Measurements from ENCODE around the gene SLC30A1. TPM values are rescaled to one million over a fixed set of nuclear protein-coding genes. Genes with fewer than 3 reads are reported as not detected.

Gene SLC30A1
- total RNA-seq, 2 donors from 2014 or later: 18.5 to 28.0 TPM

- intact Hi-C loops (cut with DNase I): loop anchor here (5.0 kb wide), 1 partner anchor 134 kb away; no protein-coding TSS in a partner anchor
- TF ChIP-seq, protein P1, sequence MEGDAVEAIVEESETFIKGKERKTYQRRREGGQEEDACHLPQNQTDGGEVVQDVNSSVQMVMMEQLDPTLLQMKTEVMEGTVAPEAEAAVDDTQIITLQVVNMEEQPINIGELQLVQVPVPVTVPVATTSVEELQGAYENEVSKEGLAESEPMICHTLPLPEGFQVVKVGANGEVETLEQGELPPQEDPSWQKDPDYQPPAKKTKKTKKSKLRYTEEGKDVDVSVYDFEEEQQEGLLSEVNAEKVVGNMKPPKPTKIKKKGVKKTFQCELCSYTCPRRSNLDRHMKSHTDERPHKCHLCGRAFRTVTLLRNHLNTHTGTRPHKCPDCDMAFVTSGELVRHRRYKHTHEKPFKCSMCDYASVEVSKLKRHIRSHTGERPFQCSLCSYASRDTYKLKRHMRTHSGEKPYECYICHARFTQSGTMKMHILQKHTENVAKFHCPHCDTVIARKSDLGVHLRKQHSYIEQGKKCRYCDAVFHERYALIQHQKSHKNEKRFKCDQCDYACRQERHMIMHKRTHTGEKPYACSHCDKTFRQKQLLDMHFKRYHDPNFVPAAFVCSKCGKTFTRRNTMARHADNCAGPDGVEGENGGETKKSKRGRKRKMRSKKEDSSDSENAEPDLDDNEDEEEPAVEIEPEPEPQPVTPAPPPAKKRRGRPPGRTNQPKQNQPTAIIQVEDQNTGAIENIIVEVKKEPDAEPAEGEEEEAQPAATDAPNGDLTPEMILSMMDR (IDR thresholded peaks at IDR 0.05): no peak
- Histone ChIP-seq H3K4me3 (no peak overlapping the region), H3K27ac (no peak overlapping the region), H3K27me3 (no peaks in the 10 kb centered on the region), H3K36me3 (no peaks in the 10 kb centered on the region), H3K9ac (ENCODE audit: low read depth in 2 of 2, low read length in 2 of 2) (no peak overlapping the region), H3K4me1 (no peaks in the 10 kb centered on the region), H3K9me3 (no peaks in the 10 kb centered on the region)
- no peak for DNase-seq
These were observed 56.2 kb downstream of the SLC30A1 start for GRCh38 chr1:211522804-211523203.

Other genes with a start within 250 kb of the SLC30A1 start
- under 1 TPM in 1 of 2 donors, not detected in 1; 0.15 TPM for gene RD3, start 87.0 kb downstream of the SLC30A1 start, total RNA-seq
- gene NEK2, start 96.5 kb upstream of the SLC30A1 start, total RNA-seq: 10 to 100 TPM in 1 of 2 donors, 1 to 10 TPM in 1; 9.3 to 31.2 TPM

Measured in colonic mucosa (tissue), 4 donors.